ENCODE results near the gene TFF2.

TFF2 gene

GRCh38 chr21:42319851-42320572 lies 30.8 kb downstream of the TFF2 start:
- no peak overlapping the region for H3K9ac ChIP-seq (ENCODE audit: low read depth, low read length)
- H3K4me1 ChIP-seq (ENCODE audit: insufficient read depth, low read length) = peaks cover 12% of the 10 kb centered on the region; the same call in 1 of the 2 replicates
- no peaks in the 10 kb centered on the region for H3K36me3 ChIP-seq (ENCODE audit: insufficient read depth, low read length)
- no peaks in the 10 kb centered on the region for H3K9me3 ChIP-seq (ENCODE audit: control insufficient read depth, insufficient read depth, low read length)

- Histone ChIP-seq H3K9me3 (ENCODE audit: control insufficient read depth, insufficient read depth, low read length) (no peaks in the 10 kb centered on the region), H3K36me3 (ENCODE audit: insufficient read depth, low read length) (no peaks in the 10 kb centered on the region), H3K9ac (ENCODE audit: low read depth, low read length) (no peak overlapping the region), H3K4me1 (ENCODE audit: insufficient read depth, low read length) (peaks cover 12% of the 10 kb centered on the region; the same call in 1 of the 2 replicates)
Observed at GRCh38 chr21:42319376-42319775, 31.4 kb downstream of the TFF2 start.

- Histone ChIP-seq H3K36me3 (ENCODE audit: insufficient read depth, low read length) (no peaks in the 10 kb centered on the region), H3K4me1 (ENCODE audit: insufficient read depth, low read length) (peaks cover 17% of the 10 kb centered on the region; the same call in 1 of the 2 replicates), H3K9ac (ENCODE audit: low read depth, low read length) (no peak overlapping the region), H3K9me3 (ENCODE audit: control insufficient read depth, insufficient read depth, low read length) (no peaks in the 10 kb centered on the region)
Observed at GRCh38 chr21:42317826-42318746, 32.7 kb downstream of the TFF2 start.

GRCh38 chr21:42317341-42317741 lies 33.5 kb downstream of the TFF2 start:
- Histone ChIP-seq H3K9me3 (ENCODE audit: control insufficient read depth, insufficient read depth, low read length) (no peaks in the 10 kb centered on the region), H3K36me3 (ENCODE audit: insufficient read depth, low read length) (no peaks in the 10 kb centered on the region), H3K9ac (ENCODE audit: low read depth, low read length) (no peak overlapping the region), H3K4me1 (ENCODE audit: insufficient read depth, low read length) (peaks cover 17% of the 10 kb centered on the region; the same call in 1 of the 2 replicates)

- peaks cover 17% of the 10 kb centered on the region; the same call in 1 of the 2 replicates for H3K4me1 ChIP-seq (ENCODE audit: insufficient read depth, low read length)
- H3K9ac ChIP-seq (ENCODE audit: low read depth, low read length) = no peak overlapping the region
- H3K36me3 ChIP-seq (ENCODE audit: insufficient read depth, low read length) = no peaks in the 10 kb centered on the region
- no peaks in the 10 kb centered on the region for H3K9me3 ChIP-seq (ENCODE audit: control insufficient read depth, insufficient read depth, low read length)
Observed at GRCh38 chr21:42316891-42317290, 33.9 kb downstream of the TFF2 start.

- H3K9ac ChIP-seq (ENCODE audit: low read depth, low read length) = no peak within 1 kb of the TSS
- H3K9me3 ChIP-seq (ENCODE audit: control insufficient read depth, insufficient read depth, low read length) = no peaks in the 10 kb centered on the region
- no peaks in the 10 kb centered on the region for H3K36me3 ChIP-seq (ENCODE audit: insufficient read depth, low read length)
- peaks cover 17% of the 10 kb centered on the region; the same call in 1 of the 2 replicates for H3K4me1 ChIP-seq (ENCODE audit: insufficient read depth, low read length)
Observed at GRCh38 chr21:42315296-42315891, 35.4 kb downstream of the TFF2 start, which contains the start of gene TFF3. TSS of gene TFF3 (minus strand) at chr21:42315409. CDS start at chr21:42315374, 35 bp downstream.

GRCh38 chr21:42314616-42315295 lies 36.0 kb downstream of the TFF2 start:
- H3K4me1 ChIP-seq (ENCODE audit: insufficient read depth, low read length) = peaks cover 17% of the 10 kb centered on the region; the same call in 1 of the 2 replicates
- no peaks in the 10 kb centered on the region for H3K9me3 ChIP-seq (ENCODE audit: control insufficient read depth, insufficient read depth, low read length)
- H3K36me3 ChIP-seq (ENCODE audit: insufficient read depth, low read length) = no peaks in the 10 kb centered on the region
- no peak overlapping the region for H3K9ac ChIP-seq (ENCODE audit: low read depth, low read length)

GRCh38 chr21:42313501-42313969 lies 37.3 kb downstream of the TFF2 start:
- Histone ChIP-seq H3K9ac (ENCODE audit: low read depth, low read length) (no peak overlapping the region), H3K4me1 (ENCODE audit: insufficient read depth, low read length) (peaks cover 23% of the 10 kb centered on the region), H3K9me3 (ENCODE audit: control insufficient read depth, insufficient read depth, low read length) (no peaks in the 10 kb centered on the region), H3K36me3 (ENCODE audit: insufficient read depth, low read length) (no peaks in the 10 kb centered on the region)

- Histone ChIP-seq H3K4me1 (ENCODE audit: insufficient read depth, low read length) (peaks cover 19% of the 10 kb centered on the region), H3K36me3 (ENCODE audit: insufficient read depth, low read length) (no peaks in the 10 kb centered on the region), H3K9ac (ENCODE audit: low read depth, low read length) (no peak overlapping the region)
Observed at GRCh38 chr21:42312626-42313104, 38.1 kb downstream of the TFF2 start.

GRCh38 chr21:42311816-42312625 lies 38.8 kb downstream of the TFF2 start:
- H3K4me1 ChIP-seq (ENCODE audit: insufficient read depth, low read length) = peaks cover 13% of the 10 kb centered on the region

More at GRCh38 chr21:42312626-42313104, 38.1 kb downstream of the TFF2 start:
- H3K9me3 ChIP-seq (ENCODE audit: control insufficient read depth, insufficient read depth, low read length) = no peaks in the 10 kb centered on the region

GRCh38 chr21:42311160-42311559 lies 39.6 kb downstream of the TFF2 start:
- H3K4me1 ChIP-seq (ENCODE audit: insufficient read depth, low read length) = peaks cover 11% of the 10 kb centered on the region
- no peak overlapping the region for H3K9ac ChIP-seq (ENCODE audit: low read depth, low read length)
- H3K9me3 ChIP-seq (ENCODE audit: control insufficient read depth, insufficient read depth, low read length) = no peaks in the 10 kb centered on the region
- no peaks in the 10 kb centered on the region for H3K36me3 ChIP-seq (ENCODE audit: insufficient read depth, low read length)

More at GRCh38 chr21:42311816-42312625, 38.8 kb downstream of the TFF2 start:
- no peaks in the 10 kb centered on the region for H3K36me3 ChIP-seq (ENCODE audit: insufficient read depth, low read length)
- H3K9ac ChIP-seq (ENCODE audit: low read depth, low read length) = no peak overlapping the region
- no peaks in the 10 kb centered on the region for H3K9me3 ChIP-seq (ENCODE audit: control insufficient read depth, insufficient read depth, low read length)

GRCh38 chr21:42310411-42311001 lies 40.3 kb downstream of the TFF2 start:
- Histone ChIP-seq H3K9ac (ENCODE audit: low read depth, low read length) (no peak overlapping the region), H3K9me3 (ENCODE audit: control insufficient read depth, insufficient read depth, low read length) (no peaks in the 10 kb centered on the region), H3K4me1 (ENCODE audit: insufficient read depth, low read length) (peaks cover 11% of the 10 kb centered on the region), H3K36me3 (ENCODE audit: insufficient read depth, low read length) (no peaks in the 10 kb centered on the region)

Measured in ES-I3 (cell line).